DND-41 (cell line): ENCODE results near the gene CDKN1B.

Experiments used
- ATAC-seq: fragments of 200-7000 bp; cut with Tn5 transposase; 3 replicates; pipeline ENCODE4 v1.9.1; 2021; ENCODE audit warnings: low read depth; ENCODE audit not compliant: insufficient read depth
- DNase-seq: peaks from one replicate; pipeline ENCODE4 v3.0.0-alpha.2; 2020
- H2AFZ ChIP-seq: 2 replicates; pipeline ENCODE4 v1.6.0; 2012; ENCODE audit warnings: low read depth, low read length
- H3K27ac ChIP-seq: 2 replicates; pipeline ENCODE4 v1.5.1; 2012; ENCODE audit warnings: low read length, inconsistent platforms
- H3K27me3 ChIP-seq: fragments of 200-600 bp; sonication (generic); 2 replicates; pipeline ENCODE4 v1.6.0; 2012; ENCODE audit warnings: low read length, mild to moderate bottlenecking, inconsistent platforms; ENCODE audit not compliant: insufficient read depth, poor library complexity
- H3K36me3 ChIP-seq: 2 replicates; pipeline ENCODE4 v1.5.1; 2012; ENCODE audit warnings: low read length, inconsistent platforms; ENCODE audit not compliant: insufficient read depth
- H3K4me1 ChIP-seq: 2 replicates; pipeline ENCODE4 v1.5.1; 2012; ENCODE audit warnings: mild to moderate bottlenecking, low read length; ENCODE audit not compliant: insufficient read depth
- H3K4me2 ChIP-seq: 2 replicates; pipeline ENCODE4 v1.6.0; 2012; ENCODE audit warnings: mild to moderate bottlenecking, moderate library complexity, low read length, inconsistent platforms; ENCODE audit not compliant: insufficient read depth
- H3K4me3 ChIP-seq, 2 experiments: fragments of 200-600 bp in 1 of 2; shearing (Covaris generic) in 1 of 2; 2 replicates each; pipeline ENCODE4 v1.5.1; 2012 to 2016; ENCODE audit warnings: inconsistent platforms in 2 of 2, low read length in 2 of 2, mild to moderate bottlenecking in 2 of 2, low read depth in 1 of 2, moderate library complexity in 1 of 2
- H3K79me2 ChIP-seq: 2 replicates; pipeline ENCODE4 v1.6.0; 2012; ENCODE audit warnings: low read length, inconsistent platforms; ENCODE audit not compliant: insufficient read depth
- H3K9ac ChIP-seq: 2 replicates; pipeline ENCODE4 v1.6.0; 2012; ENCODE audit warnings: low read depth, mild to moderate bottlenecking, inconsistent platforms, low read length, moderate library complexity
- H3K9me3 ChIP-seq: 2 replicates; pipeline ENCODE4 v1.5.1; 2012; ENCODE audit warnings: low read length, moderate library complexity, mild to moderate bottlenecking, inconsistent platforms; ENCODE audit not compliant: insufficient read depth, severe bottlenecking
- H4K20me1 ChIP-seq: 2 replicates; pipeline ENCODE4 v1.6.0; 2012; ENCODE audit warnings: low read length; ENCODE audit not compliant: insufficient read depth
- CTCF ChIP-seq: IDR thresholded peaks from 2 replicates; pipeline ENCODE4 v1.5.1; 2012; ENCODE audit warnings: borderline replicate concordance, low read length, moderate library complexity, mild to moderate bottlenecking; ENCODE audit not compliant: poor library complexity, severe bottlenecking; ENCODE audit errors: extremely low read depth
- EZH2 ChIP-seq: IDR thresholded peaks from 3 replicates; pipeline ENCODE4 v1.6.1; 2012; ENCODE audit warnings: borderline replicate concordance, low read depth, mild to moderate bottlenecking, moderate library complexity, low read length, inconsistent platforms; ENCODE audit not compliant: severe bottlenecking

Gene CDKN1B

DNA sequence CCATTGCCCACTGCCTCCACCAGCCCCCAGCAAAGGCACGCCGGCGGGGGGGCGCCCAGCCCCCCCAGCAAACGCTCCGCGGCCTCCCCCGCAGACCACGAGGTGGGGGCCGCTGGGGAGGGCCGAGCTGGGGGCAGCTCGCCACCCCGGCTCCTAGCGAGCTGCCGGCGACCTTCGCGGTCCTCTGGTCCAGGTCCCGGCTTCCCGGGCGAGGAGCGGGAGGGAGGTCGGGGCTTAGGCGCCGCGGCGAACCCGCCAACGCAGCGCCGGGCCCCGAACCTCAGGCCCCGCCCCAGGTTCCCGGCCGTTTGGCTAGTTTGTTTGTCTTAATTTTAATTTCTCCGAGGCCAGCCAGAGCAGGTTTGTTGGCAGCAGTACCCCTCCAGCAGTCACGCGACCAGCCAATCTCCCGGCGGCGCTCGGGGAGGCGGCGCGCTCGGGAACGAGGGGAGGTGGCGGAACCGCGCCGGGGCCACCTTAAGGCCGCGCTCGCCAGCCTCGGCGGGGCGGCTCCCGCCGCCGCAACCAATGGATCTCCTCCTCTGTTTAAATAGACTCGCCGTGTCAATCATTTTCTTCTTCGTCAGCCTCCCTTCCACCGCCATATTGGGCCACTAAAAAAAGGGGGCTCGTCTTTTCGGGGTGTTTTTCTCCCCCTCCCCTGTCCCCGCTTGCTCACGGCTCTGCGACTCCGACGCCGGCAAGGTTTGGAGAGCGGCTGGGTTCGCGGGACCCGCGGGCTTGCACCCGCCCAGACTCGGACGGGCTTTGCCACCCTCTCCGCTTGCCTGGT, at the start of gene CDKN1B:
Gene CDKN1B, plus strand, starts transcription at position 576 of the 793 bp plus-strand sequence. CDS start 472 bp downstream, outside the sequence.
- Histone ChIP-seq H3K27me3 (no peaks in the 10 kb centered on the region), H3K9me3 (no peaks in the 10 kb centered on the region), H3K36me3 (peaks cover 42% of the 10 kb centered on the region), H3K9ac (peak within 1 kb of the TSS; percentile 100), H3K4me2 (peak within 1 kb of the TSS; percentile 84), H3K4me1 (peaks cover 66% of the 10 kb centered on the region), H3K27ac (peak within 1 kb of the TSS; percentile 87), H3K79me2 (peaks cover 70% of the 10 kb centered on the region), H3K4me3 (peak within 1 kb of the TSS; percentile 82 to 85), H4K20me1 (peaks cover 28% of the 10 kb centered on the region), H2AFZ (peak within 1 kb of the TSS; percentile 55)
- ATAC-seq (peak; percentile 71), DNase-seq (peak; percentile 90)
- TF ChIP-seq EZH2 (no peak), CTCF (no peak)

- TF ChIP-seq CTCF (no peak), EZH2 (no peak)
- Histone ChIP-seq H3K4me2 (no peak overlapping the region), H3K9me3 (no peaks in the 10 kb centered on the region), H3K27me3 (peaks cover 8% of the 10 kb centered on the region), H3K4me3 (no peak overlapping the region), H4K20me1 (no peaks in the 10 kb centered on the region), H3K4me1 (no peaks in the 10 kb centered on the region), H3K36me3 (no peaks in the 10 kb centered on the region), H2AFZ (no peak overlapping the region), H3K9ac (no peak overlapping the region), H3K27ac (no peak overlapping the region), H3K79me2 (no peaks in the 10 kb centered on the region)
- ATAC-seq (no peak), DNase-seq (no peak)
Observed at GRCh38 chr12:12668005-12668404, 49.2 kb upstream of the CDKN1B start.

DNA sequence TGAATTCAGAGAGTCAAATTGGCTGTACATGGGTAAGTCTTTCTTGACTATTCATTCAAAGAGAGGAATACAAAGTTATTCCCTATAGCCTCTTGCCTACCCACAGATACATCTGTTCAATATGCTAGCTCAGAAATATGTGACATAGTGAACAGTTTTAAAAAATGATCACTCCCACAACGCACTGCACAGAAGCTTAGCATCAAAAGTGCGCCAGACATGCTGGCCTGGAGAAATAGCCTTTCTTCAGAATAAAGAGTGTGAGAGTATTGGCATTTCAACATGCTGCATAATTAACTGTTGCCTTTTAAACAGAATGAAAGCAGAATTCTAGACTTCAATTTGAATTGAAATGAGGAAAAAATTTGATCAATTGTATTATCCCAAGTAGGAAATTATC, 48.1 kb upstream of the CDKN1B start:
- Histone ChIP-seq H3K36me3 (no peaks in the 10 kb centered on the region), H3K27me3 (peaks cover 8% of the 10 kb centered on the region), H3K4me1 (no peaks in the 10 kb centered on the region), H2AFZ (no peak overlapping the region), H3K9me3 (no peaks in the 10 kb centered on the region), H3K4me3 (no peak overlapping the region), H4K20me1 (no peaks in the 10 kb centered on the region), H3K27ac (no peak overlapping the region), H3K4me2 (no peak overlapping the region), H3K79me2 (no peaks in the 10 kb centered on the region), H3K9ac (no peak overlapping the region)
- DNase-seq (no peak), ATAC-seq (no peak)
- no peak for TF ChIP-seq CTCF
- no peak for TF ChIP-seq EZH2
